Measurements from ENCODE around the gene RAET1E. TPM values are rescaled to one million over a fixed set of nuclear protein-coding genes. Genes with fewer than 3 reads are reported as not detected.

The RAET1E gene
- total and polyA plus RNA-seq, 4 donors, result 0.56 to 0.98 (median 0.93) TPM

DNA sequence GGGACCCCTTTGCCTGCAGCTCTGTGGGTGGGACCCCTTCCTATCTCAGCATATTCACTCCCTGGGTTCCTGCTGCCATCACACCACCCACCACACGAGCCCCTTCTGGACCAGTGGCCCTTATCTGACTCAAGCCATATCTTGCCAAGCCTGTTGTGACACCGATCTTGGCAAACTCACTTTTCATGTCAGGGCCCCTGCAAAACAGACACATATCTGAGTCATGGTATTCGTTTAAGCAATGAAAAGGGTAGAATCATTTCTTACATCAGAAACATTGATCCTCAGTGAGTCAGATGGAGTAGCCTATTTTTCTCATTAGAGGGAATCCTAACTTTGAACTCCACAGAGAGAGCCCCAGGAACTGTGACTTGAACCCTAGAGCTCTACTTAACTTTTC lies 10.6 kb downstream of the RAET1E start:
- H3K27me3 ChIP-seq (ENCODE audit: control insufficient read depth in 3 of 3, insufficient read depth in 3 of 3, low read length in 2 of 3), result no peaks in the 10 kb centered on the region
- ATAC-seq (ENCODE audit: insufficient read depth, low FRiP score), result no peak
- WGBS, 2 donors, result 80 to 84% methylated on average over 3 of the region's 3 CpGs

DNA sequence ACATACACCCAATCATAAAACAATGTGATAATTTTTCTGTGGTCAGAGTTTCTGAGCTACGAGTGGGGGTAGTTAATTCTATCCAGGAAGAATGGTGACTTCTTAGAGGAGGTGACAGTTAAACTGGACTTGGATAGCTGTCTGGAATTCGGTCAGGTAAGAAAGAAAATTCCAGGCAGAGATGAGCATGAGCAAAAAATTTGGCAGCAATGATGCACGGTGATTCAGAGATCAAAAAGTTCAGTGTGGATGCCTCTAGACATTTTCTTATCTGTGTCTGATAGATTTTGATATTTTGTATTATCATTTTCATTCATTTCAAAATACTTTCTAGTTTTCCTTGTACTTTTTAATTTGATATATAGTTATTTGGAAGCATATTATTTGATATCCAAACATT lies 12.0 kb downstream of the RAET1E start:
- WGBS, 2 donors, result 88 to 93% methylated on average over 3 of the region's 3 CpGs
- Histone ChIP-seq H3K36me3 (ENCODE audit: control insufficient read depth in 4 of 4, insufficient read depth in 4 of 4, low read length in 4 of 4) (no peaks in the 10 kb centered on the region), H3K4me3 (no peak overlapping the region), H3K9ac (ENCODE audit: insufficient read depth in 1 of 2, low read length in 2 of 2) (no peak overlapping the region), H3K27ac (ENCODE audit: low read depth in 1 of 2, low read length in 1 of 2) (no peak overlapping the region), H3K9me3 (ENCODE audit: control insufficient read depth in 4 of 4, insufficient read depth in 3 of 4, low read length in 3 of 4) (no peaks in the 10 kb centered on the region), H3K4me1 (ENCODE audit: control insufficient read depth in 5 of 5, insufficient read depth in 5 of 5, low read length in 5 of 5) (peaks cover 0 to 8% (median 0%) of the 10 kb centered on the region in 5 donors), H3K27me3 (ENCODE audit: control insufficient read depth in 3 of 3, insufficient read depth in 3 of 3, low read length in 2 of 3) (no peaks in the 10 kb centered on the region)
- TF ChIP-seq, protein P1, sequence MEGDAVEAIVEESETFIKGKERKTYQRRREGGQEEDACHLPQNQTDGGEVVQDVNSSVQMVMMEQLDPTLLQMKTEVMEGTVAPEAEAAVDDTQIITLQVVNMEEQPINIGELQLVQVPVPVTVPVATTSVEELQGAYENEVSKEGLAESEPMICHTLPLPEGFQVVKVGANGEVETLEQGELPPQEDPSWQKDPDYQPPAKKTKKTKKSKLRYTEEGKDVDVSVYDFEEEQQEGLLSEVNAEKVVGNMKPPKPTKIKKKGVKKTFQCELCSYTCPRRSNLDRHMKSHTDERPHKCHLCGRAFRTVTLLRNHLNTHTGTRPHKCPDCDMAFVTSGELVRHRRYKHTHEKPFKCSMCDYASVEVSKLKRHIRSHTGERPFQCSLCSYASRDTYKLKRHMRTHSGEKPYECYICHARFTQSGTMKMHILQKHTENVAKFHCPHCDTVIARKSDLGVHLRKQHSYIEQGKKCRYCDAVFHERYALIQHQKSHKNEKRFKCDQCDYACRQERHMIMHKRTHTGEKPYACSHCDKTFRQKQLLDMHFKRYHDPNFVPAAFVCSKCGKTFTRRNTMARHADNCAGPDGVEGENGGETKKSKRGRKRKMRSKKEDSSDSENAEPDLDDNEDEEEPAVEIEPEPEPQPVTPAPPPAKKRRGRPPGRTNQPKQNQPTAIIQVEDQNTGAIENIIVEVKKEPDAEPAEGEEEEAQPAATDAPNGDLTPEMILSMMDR (IDR thresholded peaks at IDR 0.05; ENCODE audit: control extremely low read depth, extremely low read depth), result no peak
- ATAC-seq (ENCODE audit: insufficient read depth, low FRiP score) (no peak), DNase-seq (no peak)

More for the DNA sequence above, 10.6 kb downstream of the RAET1E start:
- no peaks in the 10 kb centered on the region for H3K36me3 ChIP-seq (ENCODE audit: control insufficient read depth in 4 of 4, insufficient read depth in 4 of 4, low read length in 4 of 4)
- H3K4me3 ChIP-seq, result no peak overlapping the region
- H3K27ac ChIP-seq (ENCODE audit: low read depth in 1 of 2, low read length in 1 of 2), result no peak overlapping the region
- H3K9me3 ChIP-seq (ENCODE audit: control insufficient read depth in 4 of 4, insufficient read depth in 3 of 4, low read length in 3 of 4), result no peaks in the 10 kb centered on the region
- H3K9ac ChIP-seq (ENCODE audit: insufficient read depth in 1 of 2, low read length in 2 of 2), result no peak overlapping the region
- no peak for DNase-seq
- H3K4me1 ChIP-seq (ENCODE audit: control insufficient read depth in 5 of 5, insufficient read depth in 5 of 5, low read length in 5 of 5), result peaks cover 0 to 8% (median 0%) of the 10 kb centered on the region in 5 donors
- TF ChIP-seq, protein P1 (IDR thresholded peaks at IDR 0.05; ENCODE audit: control extremely low read depth, extremely low read depth), result no peak

DNA sequence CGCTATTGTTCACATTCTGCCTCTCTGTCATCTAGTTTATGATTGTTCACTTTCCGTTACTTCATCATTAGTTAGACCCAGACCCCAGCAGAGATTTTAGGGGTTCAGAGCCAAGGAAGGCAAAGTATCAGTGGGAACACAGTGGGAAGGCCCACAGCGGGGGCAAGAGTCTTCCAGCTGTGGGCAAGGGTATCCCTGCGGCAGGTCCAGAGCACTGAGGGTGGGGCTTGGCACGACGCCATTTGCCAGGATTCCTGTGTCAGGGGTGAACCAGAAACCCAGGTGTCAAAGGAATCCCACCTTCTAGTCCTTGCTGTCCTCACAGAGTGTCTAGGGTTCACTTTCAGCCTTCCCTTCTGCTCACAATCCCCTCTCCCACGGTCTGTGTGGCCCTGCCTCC lies 13.3 kb downstream of the RAET1E start:
- H3K27ac ChIP-seq (ENCODE audit: low read depth in 1 of 2, low read length in 1 of 2), result no peak overlapping the region
- 81 to 87% methylated on average over 7 of the region's 7 CpGs for WGBS, 2 donors
- H3K9ac ChIP-seq (ENCODE audit: insufficient read depth in 1 of 2, low read length in 2 of 2), result no peak overlapping the region
- no peak for DNase-seq
- H3K4me3 ChIP-seq, result no peak overlapping the region
- no peaks in the 10 kb centered on the region for H3K9me3 ChIP-seq (ENCODE audit: control insufficient read depth in 4 of 4, insufficient read depth in 3 of 4, low read length in 3 of 4)
- peaks cover 0 to 8% (median 0%) of the 10 kb centered on the region in 5 donors for H3K4me1 ChIP-seq (ENCODE audit: control insufficient read depth in 5 of 5, insufficient read depth in 5 of 5, low read length in 5 of 5)
- no peaks in the 10 kb centered on the region for H3K27me3 ChIP-seq (ENCODE audit: control insufficient read depth in 3 of 3, insufficient read depth in 3 of 3, low read length in 2 of 3)
- no peak for ATAC-seq (ENCODE audit: insufficient read depth, low FRiP score)
- H3K36me3 ChIP-seq (ENCODE audit: control insufficient read depth in 4 of 4, insufficient read depth in 4 of 4, low read length in 4 of 4), result no peaks in the 10 kb centered on the region
- TF ChIP-seq, protein P1 (IDR thresholded peaks at IDR 0.05; ENCODE audit: control extremely low read depth, extremely low read depth), result no peak

DNA sequence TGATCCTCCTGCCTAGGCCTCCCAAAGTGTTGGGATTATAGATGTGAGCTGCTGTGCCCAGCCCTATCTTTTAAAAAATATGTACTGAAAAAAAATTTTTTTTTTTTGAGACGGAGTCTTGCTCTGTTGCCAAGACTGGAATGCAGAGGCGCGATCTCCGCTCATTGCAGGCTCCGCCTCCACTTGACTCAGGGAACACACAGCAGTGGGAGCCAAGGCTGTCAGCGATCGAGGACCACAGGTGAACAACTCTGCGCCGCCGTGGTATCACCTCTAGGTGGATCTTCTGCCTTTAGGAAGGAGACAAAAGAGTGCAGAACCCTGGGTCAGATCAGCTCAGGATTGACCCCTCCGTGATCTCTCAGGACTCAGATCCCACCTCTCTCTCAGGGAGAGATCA lies 13.7 kb downstream of the RAET1E start:
- WGBS, 2 donors, result 53 to 68% methylated on average over 11 of the region's 11 CpGs
- Histone ChIP-seq H3K4me3 (no peak overlapping the region), H3K27me3 (ENCODE audit: control insufficient read depth in 3 of 3, insufficient read depth in 3 of 3, low read length in 2 of 3) (no peaks in the 10 kb centered on the region), H3K9me3 (ENCODE audit: control insufficient read depth in 4 of 4, insufficient read depth in 3 of 4, low read length in 3 of 4) (no peaks in the 10 kb centered on the region), H3K9ac (ENCODE audit: insufficient read depth in 1 of 2, low read length in 2 of 2) (no peak overlapping the region), H3K27ac (ENCODE audit: low read depth in 1 of 2, low read length in 1 of 2) (no peak overlapping the region), H3K36me3 (ENCODE audit: control insufficient read depth in 4 of 4, insufficient read depth in 4 of 4, low read length in 4 of 4) (no peaks in the 10 kb centered on the region), H3K4me1 (ENCODE audit: control insufficient read depth in 5 of 5, insufficient read depth in 5 of 5, low read length in 5 of 5) (peaks cover 0 to 8% (median 0%) of the 10 kb centered on the region in 5 donors)
- DNase-seq (peak; percentile 72 to 80 (median 73)), ATAC-seq (ENCODE audit: insufficient read depth, low FRiP score) (peak; percentile 43)
- TF ChIP-seq, protein P1 (IDR thresholded peaks at IDR 0.05; ENCODE audit: control extremely low read depth, extremely low read depth), result no peak

All from lung (tissue), 12 donors.